WTC11 (cell line): ENCODE results near the gene POM121L2. TPM values are rescaled to one million over a fixed set of nuclear protein-coding genes. Genes with fewer than 3 reads are reported as not detected.
A peak's percentile ranks its signal among the peaks of the same experiment; 100 is the strongest.

Experiments
- ATAC-seq: fragments of 200-7000 bp; cut with Tn5 transposase; 2 replicates; pipeline ENCODE4 v1.10.0; 2021; ENCODE audit warnings: mild to moderate bottlenecking, moderate library complexity
- CTCF ChIA-PET: fragments of 300-600 bp; sonication (Branson Sonifier 250); formaldehyde crosslinking; loops from one replicate; lab custom pipeline; 2021; ENCODE audit warnings: antibody characterized with exemption; lab: Charles Lee
- POLR2A ChIA-PET: fragments of 350-600 bp; sonication (Branson Sonifier 250); formaldehyde crosslinking; loops from one replicate; lab custom pipeline; 2021; ENCODE audit warnings: antibody characterized with exemption; lab: Charles Lee
- DNase-seq: peaks from one replicate; pipeline ENCODE4 v3.0.0; 2021; ENCODE audit warnings: low spot score
- H3K27ac Mint-ChIP-seq: 2 replicates; pipeline ENCODE4 v1.8.0; 2021; ENCODE audit warnings: mixed read lengths
- H3K27me3 Mint-ChIP-seq: 2 replicates; pipeline ENCODE4 v1.8.0; 2021; ENCODE audit warnings: low read depth, mild to moderate bottlenecking, moderate library complexity, mixed read lengths
- H3K36me3 Mint-ChIP-seq: 2 replicates; pipeline ENCODE4 v1.8.0; 2021; ENCODE audit warnings: mixed read lengths
- H3K4me1 Mint-ChIP-seq: 2 replicates; pipeline ENCODE4 v1.8.0; 2022; ENCODE audit warnings: mixed read lengths
- H3K4me3 Mint-ChIP-seq: 2 replicates; pipeline ENCODE4 v1.8.0; 2021; ENCODE audit warnings: mild to moderate bottlenecking, moderate library complexity, mixed read lengths
- H3K9me3 Mint-ChIP-seq: 2 replicates; pipeline ENCODE4 v1.8.0; 2021; ENCODE audit warnings: mixed read lengths
- ATF6 ChIP-seq: sonication (generic); formaldehyde crosslinking; IDR thresholded peaks from 2 replicates; pipeline ENCODE4 v1.8.1; 2023; ENCODE audit warnings: mild to moderate bottlenecking, missing genetic modification reagents
- CBFB ChIP-seq: sonication (generic); formaldehyde crosslinking; IDR thresholded peaks from 2 replicates; pipeline ENCODE4 v1.8.1; 2022; ENCODE audit warnings: mild to moderate bottlenecking, low read depth, missing genetic modification reagents
- CDX4 ChIP-seq: fragments of 250-450 bp; sonication (Bioruptor Pico); IDR thresholded peaks from 2 replicates; pipeline ENCODE4 v1.9.0; 2021; ENCODE audit warnings: moderate library complexity, mild to moderate bottlenecking, inconsistent platforms, borderline replicate concordance
- CTCF ChIP-seq: fragments of 200-600 bp; IDR thresholded peaks from 2 replicates; pipeline ENCODE4 v1.8.0; 2022; ENCODE audit warnings: antibody characterized with exemption
- ERG ChIP-seq: fragments of 250-450 bp; sonication (Bioruptor Pico); IDR thresholded peaks from 2 replicates; pipeline ENCODE4 v1.8.0; 2021; ENCODE audit warnings: mild to moderate bottlenecking
- FOXP1 ChIP-seq: sonication (generic); formaldehyde crosslinking; IDR thresholded peaks from 2 replicates; pipeline ENCODE4 v1.8.0; 2022; ENCODE audit warnings: missing genetic modification reagents, mild to moderate bottlenecking, moderate library complexity, borderline replicate concordance
- MXD4 ChIP-seq: fragments of 250-450 bp; sonication (Bioruptor Pico); IDR thresholded peaks from 2 replicates; pipeline ENCODE4 v1.8.0; 2021; ENCODE audit warnings: mild to moderate bottlenecking, moderate library complexity, borderline replicate concordance
- SP1 ChIP-seq: sonication (generic); formaldehyde crosslinking; conservative IDR thresholded peaks from 2 replicates; pipeline ENCODE4 v1.8.1; 2022; ENCODE audit warnings: missing genetic modification reagents
- ZNF317 ChIP-seq: sonication (generic); formaldehyde crosslinking; IDR thresholded peaks from 2 replicates; pipeline ENCODE4 v1.8.1; 2023; ENCODE audit warnings: low read depth, mild to moderate bottlenecking, moderate library complexity, missing genetic modification reagents, borderline replicate concordance
- ZNF416 ChIP-seq: fragments of 250-450 bp; sonication (Bioruptor Pico); IDR thresholded peaks from 2 replicates; pipeline ENCODE4 v1.9.0; 2021; ENCODE audit warnings: mild to moderate bottlenecking, inconsistent platforms
- total RNA-seq: library from RNA; stranded (reverse); gene quantifications from 3 replicates; pipeline ENCODE4 v1.2.3, GENCODE V29; 2021
- TF ChIP-seq, protein P1 (sequence below): sonication (generic); formaldehyde crosslinking; IDR thresholded peaks from 2 replicates; pipeline ENCODE4 v1.8.1; 2022; ENCODE audit warnings: missing genetic modification reagents, borderline replicate concordance
- TF ChIP-seq, protein P2 (sequence below): sonication (generic); formaldehyde crosslinking; IDR thresholded peaks from 2 replicates; pipeline ENCODE4 v1.8.1; 2023; ENCODE audit warnings: mild to moderate bottlenecking, moderate library complexity, missing genetic modification reagents
- TF ChIP-seq, protein P3 (sequence below): fragments of 250-450 bp; sonication (Bioruptor Pico); conservative IDR thresholded peaks from 2 replicates; pipeline ENCODE4 v1.9.0; 2021; ENCODE audit warnings: mild to moderate bottlenecking
- TF ChIP-seq, protein P4 (sequence below): fragments of 250-450 bp; sonication (Bioruptor Pico); IDR thresholded peaks from 2 replicates; pipeline ENCODE4 v1.9.0; 2021; ENCODE audit warnings: mild to moderate bottlenecking

POM121L2 gene
- total RNA-seq, 1 experiment from 2014 or later, result 0.13 TPM

DNA sequence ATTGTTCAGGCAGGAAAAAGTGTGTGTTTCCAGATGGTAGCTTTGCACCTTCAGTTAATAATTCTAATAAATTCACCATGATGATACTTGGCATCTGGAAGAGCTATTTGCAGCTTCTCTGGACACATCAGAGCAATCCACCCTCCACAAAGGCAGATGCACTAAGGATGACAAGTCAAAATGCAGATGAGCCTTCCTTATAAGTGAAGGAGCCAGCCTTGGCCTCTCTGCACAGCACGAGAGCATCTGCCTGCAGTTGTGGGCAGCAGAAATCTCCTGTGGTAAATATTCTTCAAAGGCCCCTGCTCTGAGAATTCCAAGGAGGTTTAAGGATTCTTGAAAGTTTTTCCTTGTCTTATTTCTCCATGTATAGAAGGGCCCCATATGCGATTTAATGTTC lies 6.9 kb upstream of the POM121L2 start:
- POLR2A ChIA-PET, result no interaction called here
- ATAC-seq (no peak), DNase-seq (no peak)
- H3K4me1 Mint-ChIP-seq, result no peaks in the 10 kb centered on the region
- H3K27me3 Mint-ChIP-seq, result peaks cover under 1% of the 10 kb centered on the region
- TF ChIP-seq, protein P1, sequence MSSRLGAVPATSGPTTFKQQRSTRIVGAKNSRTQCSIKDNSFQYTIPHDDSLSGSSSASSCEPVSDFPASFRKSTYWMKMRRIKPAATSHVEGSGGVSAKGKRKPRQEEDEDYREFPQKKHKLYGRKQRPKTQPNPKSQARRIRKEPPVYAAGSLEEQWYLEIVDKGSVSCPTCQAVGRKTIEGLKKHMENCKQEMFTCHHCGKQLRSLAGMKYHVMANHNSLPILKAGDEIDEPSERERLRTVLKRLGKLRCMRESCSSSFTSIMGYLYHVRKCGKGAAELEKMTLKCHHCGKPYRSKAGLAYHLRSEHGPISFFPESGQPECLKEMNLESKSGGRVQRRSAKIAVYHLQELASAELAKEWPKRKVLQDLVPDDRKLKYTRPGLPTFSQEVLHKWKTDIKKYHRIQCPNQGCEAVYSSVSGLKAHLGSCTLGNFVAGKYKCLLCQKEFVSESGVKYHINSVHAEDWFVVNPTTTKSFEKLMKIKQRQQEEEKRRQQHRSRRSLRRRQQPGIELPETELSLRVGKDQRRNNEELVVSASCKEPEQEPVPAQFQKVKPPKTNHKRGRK (CRISPR knock-in tag), result no peak
- TF ChIP-seq ZNF416 (no peak), ATF6 (no peak), MXD4 (no peak), ERG (no peak), CBFB (CRISPR knock-in tag) (no peak), SP1 (CRISPR knock-in tag) (no peak)
- TF ChIP-seq, protein P2, sequence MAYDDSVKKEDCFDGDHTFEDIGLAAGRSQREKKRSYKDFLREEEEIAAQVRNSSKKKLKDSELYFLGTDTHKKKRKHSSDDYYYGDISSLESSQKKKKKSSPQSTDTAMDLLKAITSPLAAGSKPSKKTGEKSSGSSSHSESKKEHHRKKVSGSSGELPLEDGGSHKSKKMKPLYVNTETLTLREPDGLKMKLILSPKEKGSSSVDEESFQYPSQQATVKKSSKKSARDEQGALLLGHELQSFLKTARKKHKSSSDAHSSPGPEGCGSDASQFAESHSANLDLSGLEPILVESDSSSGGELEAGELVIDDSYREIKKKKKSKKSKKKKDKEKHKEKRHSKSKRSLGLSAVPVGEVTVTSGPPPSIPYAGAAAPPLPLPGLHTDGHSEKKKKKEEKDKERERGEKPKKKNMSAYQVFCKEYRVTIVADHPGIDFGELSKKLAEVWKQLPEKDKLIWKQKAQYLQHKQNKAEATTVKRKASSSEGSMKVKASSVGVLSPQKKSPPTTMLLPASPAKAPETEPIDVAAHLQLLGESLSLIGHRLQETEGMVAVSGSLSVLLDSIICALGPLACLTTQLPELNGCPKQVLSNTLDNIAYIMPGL (CRISPR knock-in tag), result no peak
- TF ChIP-seq, protein P3, sequence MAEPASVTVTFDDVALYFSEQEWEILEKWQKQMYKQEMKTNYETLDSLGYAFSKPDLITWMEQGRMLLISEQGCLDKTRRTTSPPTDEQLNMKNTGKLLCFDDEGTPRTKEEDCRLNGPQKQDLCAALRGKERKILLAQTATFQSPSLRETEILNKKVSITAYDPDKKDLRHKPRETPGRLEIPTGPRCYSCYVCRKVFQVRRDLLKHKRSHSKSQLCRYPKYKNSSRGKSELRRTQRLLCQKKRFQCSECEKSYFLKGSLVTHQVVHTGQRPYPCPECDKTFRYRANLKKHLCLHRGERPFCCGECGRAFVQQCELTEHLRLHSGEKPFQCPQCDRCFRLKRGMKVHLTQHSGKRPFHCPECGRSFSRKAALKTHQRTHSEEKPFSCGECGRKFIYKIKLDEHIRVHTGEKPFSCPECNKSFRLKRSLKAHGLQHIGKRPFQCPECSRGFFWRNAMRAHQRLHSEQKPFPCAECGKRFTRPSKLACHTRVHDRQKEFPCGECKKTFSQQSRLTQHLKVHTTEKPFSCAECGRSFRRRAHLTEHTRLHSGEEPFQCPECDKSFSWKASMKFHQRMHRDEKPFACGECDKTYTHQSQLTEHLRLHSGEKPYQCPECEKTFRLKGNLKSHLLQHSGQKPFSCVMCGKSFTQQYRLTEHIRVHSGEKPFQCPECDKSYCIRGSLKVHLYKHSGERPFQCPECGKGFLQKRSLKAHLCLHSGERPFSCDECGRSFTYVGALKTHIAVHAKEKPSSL (CRISPR knock-in tag), result no peak
- H3K9me3 Mint-ChIP-seq, result peaks cover 3% of the 10 kb centered on the region
- H3K4me3 Mint-ChIP-seq, result no peak overlapping the region
- H3K27ac Mint-ChIP-seq, result no peak overlapping the region
- no peaks in the 10 kb centered on the region for H3K36me3 Mint-ChIP-seq
- CTCF ChIA-PET, result no interaction called here

DNA sequence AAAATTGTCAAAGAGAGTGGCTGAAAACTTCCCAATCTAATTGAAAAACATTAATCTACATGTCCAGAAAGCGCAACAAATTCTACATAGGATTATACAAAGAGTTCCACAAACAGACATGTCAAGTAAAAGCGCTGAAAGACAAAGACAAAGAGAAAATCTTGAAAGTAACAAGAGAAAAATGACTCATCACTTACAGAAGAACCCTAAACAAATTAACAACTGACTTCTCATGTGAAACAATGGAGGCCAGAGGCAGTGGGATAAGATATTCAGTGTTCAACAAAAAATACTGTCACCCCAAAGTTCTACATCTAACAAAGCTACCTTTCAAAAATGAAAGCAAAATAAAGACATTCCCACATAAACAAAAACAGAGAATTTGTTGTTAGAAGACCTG lies 2.0 kb upstream of the POM121L2 start:
- ATAC-seq (no peak), DNase-seq (no peak)
- TF ChIP-seq FOXP1, result no peak
- TF ChIP-seq ZNF317, result peak; percentile 83
- H3K4me3 Mint-ChIP-seq, result no peak overlapping the region
- peaks cover 48% of the 10 kb centered on the region for H3K27me3 Mint-ChIP-seq
- no peaks in the 10 kb centered on the region for H3K36me3 Mint-ChIP-seq
- CTCF ChIA-PET, result no interaction called here
- H3K9me3 Mint-ChIP-seq, result peaks cover 8% of the 10 kb centered on the region
- H3K4me1 Mint-ChIP-seq, result peaks cover 8% of the 10 kb centered on the region
- no peak overlapping the region for H3K27ac Mint-ChIP-seq
- POLR2A ChIA-PET, result interaction anchor here (0.9 kb wide), 1 partner anchor 219 kb away, joined by 3 read pairs; no protein-coding TSS in a partner anchor

DNA sequence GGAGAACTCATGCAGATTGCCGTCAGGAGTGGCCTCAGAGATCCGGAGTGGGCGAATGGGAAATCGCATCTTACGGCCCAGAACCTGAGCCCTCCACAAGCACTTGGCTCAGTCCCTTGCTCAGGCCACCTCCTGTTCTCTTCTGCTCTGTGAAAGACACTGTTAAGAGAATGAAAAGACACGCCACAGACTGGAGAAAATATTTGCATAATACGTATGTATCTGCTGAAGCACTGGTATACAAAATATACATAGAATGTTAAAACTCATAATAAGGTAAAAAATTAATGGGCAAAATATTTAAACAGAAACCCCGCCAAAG lies 838 bp upstream of the POM121L2 start:
- TF ChIP-seq CDX4 (CRISPR knock-in tag) (no peak), CTCF (0 out of 2 replicates have a peak, but pooled peaks have one; percentile 16)
- TF ChIP-seq, protein P4, sequence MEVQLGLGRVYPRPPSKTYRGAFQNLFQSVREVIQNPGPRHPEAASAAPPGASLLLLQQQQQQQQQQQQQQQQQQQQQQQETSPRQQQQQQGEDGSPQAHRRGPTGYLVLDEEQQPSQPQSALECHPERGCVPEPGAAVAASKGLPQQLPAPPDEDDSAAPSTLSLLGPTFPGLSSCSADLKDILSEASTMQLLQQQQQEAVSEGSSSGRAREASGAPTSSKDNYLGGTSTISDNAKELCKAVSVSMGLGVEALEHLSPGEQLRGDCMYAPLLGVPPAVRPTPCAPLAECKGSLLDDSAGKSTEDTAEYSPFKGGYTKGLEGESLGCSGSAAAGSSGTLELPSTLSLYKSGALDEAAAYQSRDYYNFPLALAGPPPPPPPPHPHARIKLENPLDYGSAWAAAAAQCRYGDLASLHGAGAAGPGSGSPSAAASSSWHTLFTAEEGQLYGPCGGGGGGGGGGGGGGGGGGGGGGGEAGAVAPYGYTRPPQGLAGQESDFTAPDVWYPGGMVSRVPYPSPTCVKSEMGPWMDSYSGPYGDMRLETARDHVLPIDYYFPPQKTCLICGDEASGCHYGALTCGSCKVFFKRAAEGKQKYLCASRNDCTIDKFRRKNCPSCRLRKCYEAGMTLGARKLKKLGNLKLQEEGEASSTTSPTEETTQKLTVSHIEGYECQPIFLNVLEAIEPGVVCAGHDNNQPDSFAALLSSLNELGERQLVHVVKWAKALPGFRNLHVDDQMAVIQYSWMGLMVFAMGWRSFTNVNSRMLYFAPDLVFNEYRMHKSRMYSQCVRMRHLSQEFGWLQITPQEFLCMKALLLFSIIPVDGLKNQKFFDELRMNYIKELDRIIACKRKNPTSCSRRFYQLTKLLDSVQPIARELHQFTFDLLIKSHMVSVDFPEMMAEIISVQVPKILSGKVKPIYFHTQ (CRISPR knock-in tag), result no peak
- Mint-ChIP-seq H3K27ac (no peak overlapping the region), H3K4me3 (peak overlapping the region; percentile 91), H3K36me3 (no peaks in the 10 kb centered on the region), H3K4me1 (peaks cover 8% of the 10 kb centered on the region), H3K9me3 (peaks cover 8% of the 10 kb centered on the region), H3K27me3 (peaks cover 60% of the 10 kb centered on the region)
- no peak for DNase-seq
- ChIA-PET CTCF (interaction anchor here (0.6 to 2.2 kb wide), 28 partner anchors 9 to 483 kb away, joined by 3 to 15 read pairs (median 4); partner anchors contain the start of gene ZNF184), POLR2A (interaction anchor here (1.4 kb wide), 1 partner anchor 289 kb away, joined by 3 read pairs; no protein-coding TSS in a partner anchor)
- no peak for ATAC-seq
